Ishikawa (cell line): ENCODE data around the gene NDUFB2.

Experiments
- CEBPB ChIP-seq: IDR thresholded peaks from 2 replicates; pipeline ENCODE4 v1.6.1; 2012
- EP300 ChIP-seq: IDR thresholded peaks from 2 replicates; pipeline ENCODE4 v1.6.1; 2012; ENCODE audit warnings: borderline replicate concordance
- RAD21 ChIP-seq: IDR thresholded peaks from 2 replicates; pipeline ENCODE4 v1.6.1; 2012; ENCODE audit warnings: low read depth
- REST ChIP-seq: IDR thresholded peaks from 2 replicates; pipeline ENCODE4 v1.6.1; 2012; ENCODE audit warnings: low read depth, mild to moderate bottlenecking
- TAF1 ChIP-seq: IDR thresholded peaks from 2 replicates; pipeline ENCODE4 v1.6.1; 2012; ENCODE audit warnings: low read depth, mild to moderate bottlenecking
- TCF12 ChIP-seq: IDR thresholded peaks from 2 replicates; pipeline ENCODE4 v1.6.1; 2012; ENCODE audit warnings: low read depth
- TEAD4 ChIP-seq: IDR thresholded peaks from 2 replicates; pipeline ENCODE4 v1.6.1; 2012
- USF1 ChIP-seq: IDR thresholded peaks from 2 replicates; pipeline ENCODE4 v1.6.1; 2012

- TF ChIP-seq TEAD4 (no peak), TCF12 (no peak), USF1 (no peak), REST (no peak), TAF1 (no peak), EP300 (no peak), CEBPB (no peak), RAD21 (no peak)
Measured at GRCh38 chr7:140678081-140678815, 18.3 kb upstream of the NDUFB2 start.
